ENCODE data around the gene PGLYRP1.

Gene PGLYRP1

GRCh38 chr19:46032597-46033025, 9.8 kb upstream of the PGLYRP1 start:
- no peak for DNase-seq (ENCODE audit: low spot score)

- DNase-seq (ENCODE audit: low spot score), result no peak
Measured at GRCh38 chr19:46031781-46032596, 9.1 kb upstream of the PGLYRP1 start.

- DNase-seq (ENCODE audit: low spot score), result no peak
Measured at GRCh38 chr19:46030812-46031550, 8.1 kb upstream of the PGLYRP1 start.

GRCh38 chr19:46025835-46026234, 3.0 kb upstream of the PGLYRP1 start:
- no peak for DNase-seq (ENCODE audit: low spot score)

GRCh38 chr19:46023311-46023779, 492 bp upstream of the PGLYRP1 start:
- DNase-seq (ENCODE audit: low spot score), result no peak

GRCh38 chr19:46022061-46022430, 807 bp downstream of the PGLYRP1 start:
- no peak for DNase-seq (ENCODE audit: low spot score)

- no peak for DNase-seq (ENCODE audit: low spot score)
Measured at GRCh38 chr19:46021531-46022041, 1.3 kb downstream of the PGLYRP1 start.

- no peak for DNase-seq (ENCODE audit: low spot score)
Measured at GRCh38 chr19:46020819-46021125, 2.1 kb downstream of the PGLYRP1 start.

- DNase-seq (ENCODE audit: low spot score), result no peak
Measured at GRCh38 chr19:46019270-46019669, 3.6 kb downstream of the PGLYRP1 start.

GRCh38 chr19:46018729-46019251, 4.1 kb downstream of the PGLYRP1 start:
- DNase-seq (ENCODE audit: low spot score), result no peak

- DNase-seq (ENCODE audit: low spot score), result no peak
Measured at GRCh38 chr19:46017874-46018675, 4.8 kb downstream of the PGLYRP1 start.

- no peak for DNase-seq (ENCODE audit: low spot score)
Measured at GRCh38 chr19:46017095-46017429, 5.8 kb downstream of the PGLYRP1 start.

GRCh38 chr19:46016426-46017094, 6.3 kb downstream of the PGLYRP1 start:
- peak; percentile 78 for DNase-seq (ENCODE audit: low spot score)

- DNase-seq (ENCODE audit: low spot score), result no peak
Measured at GRCh38 chr19:46015687-46016425, 7.0 kb downstream of the PGLYRP1 start.

GRCh38 chr19:46014941-46015686, 7.7 kb downstream of the PGLYRP1 start:
- peak; percentile 84 for DNase-seq (ENCODE audit: low spot score)

GRCh38 chr19:46014534-46014933, 8.3 kb downstream of the PGLYRP1 start:
- no peak for DNase-seq (ENCODE audit: low spot score)

- peak; percentile 70 for DNase-seq (ENCODE audit: low spot score)
Measured at GRCh38 chr19:46009530-46010510, 13.0 kb downstream of the PGLYRP1 start.

GRCh38 chr19:46006411-46006810, 16.4 kb downstream of the PGLYRP1 start:
- DNase-seq (ENCODE audit: low spot score), result no peak

GRCh38 chr19:46002678-46003275, 20.1 kb downstream of the PGLYRP1 start:
- no peak for DNase-seq (ENCODE audit: low spot score)
